PC-9 (cell line): ENCODE measurements around the gene FAM83D. TPM values are rescaled to one million over a fixed set of nuclear protein-coding genes. Genes with fewer than 3 reads are reported as not detected.

Experiments
- BruUV-seq: library from RNA; stranded (reverse); fragments of 400-500 nt; replicated peaks from 2 replicates; lab custom pipeline; 2021; lab: Mats Ljungman, UMichigan
- CTCF ChIA-PET: fragments of 300-600 bp; sonication (Branson Sonifier 250); formaldehyde crosslinking; loops from one replicate; lab custom pipeline; 2022; ENCODE audit warnings: antibody characterized with exemption; lab: Charles Lee
- POLR2A ChIA-PET: fragments of 300-600 bp; sonication (Branson Sonifier 250); formaldehyde crosslinking; loops from one replicate; lab custom pipeline; 2022; ENCODE audit warnings: antibody characterized with exemption; ENCODE audit not compliant: unreplicated experiment; lab: Charles Lee
- DNase-seq, 2 experiments: peaks; one replicate each; pipeline versions ENCODE4 v3.0.0 to v3.0.0-alpha.2; 2015 to 2022; ENCODE audit warnings: mixed read lengths in 1 of 2
- H2AFZ ChIP-seq: fragments of 200-600 bp; sonication (generic); 2 replicates; pipeline ENCODE4 v1.8.1; 2017; ENCODE audit warnings: antibody characterized with exemption
- H3F3A ChIP-seq: fragments of 200-600 bp; sonication (generic); 2 replicates; pipeline ENCODE4 v1.8.1; 2017; ENCODE audit warnings: antibody characterized with exemption, mild to moderate bottlenecking, low read depth; ENCODE audit not compliant: insufficient read depth
- H3K27ac ChIP-seq: fragments of 200-600 bp; sonication (generic); 2 replicates; pipeline ENCODE4 v1.6.1; 2016; ENCODE audit warnings: mixed run types
- H3K27me3 ChIP-seq: fragments of 200-600 bp; sonication (generic); 2 replicates; pipeline ENCODE4 v1.6.1; 2016; ENCODE audit warnings: low read depth, mixed run types; ENCODE audit not compliant: insufficient read depth
- H3K36me3 ChIP-seq: fragments of 200-600 bp; sonication (generic); 2 replicates; pipeline ENCODE4 v1.6.1; 2016; ENCODE audit warnings: low read depth, mixed run types
- H3K4me1 ChIP-seq: fragments of 200-600 bp; sonication (generic); replicated peaks from 2 replicates; pipeline ENCODE4 v1.6.1; 2016; ENCODE audit warnings: mixed run types; ENCODE audit not compliant: insufficient read depth
- H3K4me2 ChIP-seq: fragments of 200-600 bp; sonication (generic); 2 replicates; pipeline ENCODE4 v1.6.1; 2017; ENCODE audit warnings: mixed run types
- H3K4me3 ChIP-seq: fragments of 200-600 bp; sonication (generic); 2 replicates; pipeline ENCODE4 v1.6.1; 2016; ENCODE audit warnings: mixed run types
- H3K79me2 ChIP-seq: fragments of 200-600 bp; sonication (generic); 2 replicates; pipeline ENCODE4 v1.6.1; 2017; ENCODE audit warnings: low read depth, mixed run types
- H3K9me2 ChIP-seq: fragments of 200-600 bp; sonication (generic); 2 replicates; pipeline ENCODE4 v1.8.1; 2017; ENCODE audit warnings: mild to moderate bottlenecking; ENCODE audit not compliant: insufficient read depth
- H3K9me3 ChIP-seq: fragments of 200-600 bp; sonication (generic); 2 replicates; pipeline ENCODE4 v1.8.1; 2016; ENCODE audit warnings: low read depth; ENCODE audit not compliant: insufficient read depth
- H4K20me1 ChIP-seq: fragments of 200-600 bp; sonication (generic); 2 replicates; pipeline ENCODE4 v1.8.1; 2017; ENCODE audit not compliant: insufficient read depth
- EZH2 ChIP-seq: fragments of 200-600 bp; sonication (generic); IDR thresholded peaks from 2 replicates; pipeline ENCODE4 v1.8.0; 2017; ENCODE audit warnings: antibody characterized with exemption, low read depth
- intact Hi-C: fragments of 100-400 bp; cut with micrococcal nuclease; formaldehyde crosslinking; loops from one replicate; pipeline ENCODE4 v1.10.0; 2022; ENCODE audit not compliant: unreplicated experiment
- total RNA-seq: library from RNA; stranded (reverse); gene quantifications from 2 replicates; pipeline ENCODE4 v1.2.3, GENCODE V29; 2021
- TF ChIP-seq, protein P1 (sequence below): fragments of 200-600 bp; sonication (generic); conservative IDR thresholded peaks from 2 replicates; pipeline ENCODE4 v1.6.1; 2017; ENCODE audit warnings: mixed run types, antibody characterized with exemption, mild to moderate bottlenecking, moderate library complexity

Gene FAM83D
- total RNA-seq, 1 experiment from 2014 or later, result 57.3 TPM

DNA sequence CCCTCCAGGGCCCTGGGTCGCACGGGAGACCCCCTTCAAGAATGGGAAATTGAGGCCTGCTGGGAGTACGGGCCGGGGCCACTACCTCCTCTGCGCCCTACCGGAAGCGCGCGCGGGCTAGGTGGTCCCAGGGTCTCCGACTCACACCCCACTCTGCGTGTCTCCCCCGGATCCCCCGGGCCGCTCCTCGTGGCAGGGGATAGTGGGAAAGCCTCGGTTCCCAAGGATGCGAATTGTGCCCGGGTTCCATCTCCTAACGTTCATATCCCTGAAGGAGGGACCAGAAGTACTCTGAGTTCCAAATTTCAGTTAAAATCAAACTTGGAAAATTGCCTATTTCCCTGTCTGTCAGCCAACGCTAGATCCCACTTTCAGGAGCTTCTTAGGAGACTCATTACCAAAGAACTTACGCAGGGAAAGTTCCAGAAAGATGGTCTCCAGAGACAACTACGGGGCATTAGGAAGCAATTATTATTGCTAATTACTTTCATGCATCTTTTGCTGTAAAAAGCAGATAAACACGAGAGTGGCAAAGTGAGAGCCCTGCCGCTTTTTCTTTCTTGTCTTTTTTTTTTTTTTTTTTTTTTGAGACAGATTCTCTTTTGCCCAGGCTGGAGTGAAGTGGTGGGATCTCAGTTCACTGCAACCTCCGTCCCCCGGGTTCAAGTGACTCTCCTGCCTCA lies 858 bp downstream of the FAM83D start:
- CTCF ChIA-PET, result interaction anchor here (0.9 kb wide), 1 partner anchor 34 kb away, joined by 3 read pairs; no protein-coding TSS in a partner anchor

DNA sequence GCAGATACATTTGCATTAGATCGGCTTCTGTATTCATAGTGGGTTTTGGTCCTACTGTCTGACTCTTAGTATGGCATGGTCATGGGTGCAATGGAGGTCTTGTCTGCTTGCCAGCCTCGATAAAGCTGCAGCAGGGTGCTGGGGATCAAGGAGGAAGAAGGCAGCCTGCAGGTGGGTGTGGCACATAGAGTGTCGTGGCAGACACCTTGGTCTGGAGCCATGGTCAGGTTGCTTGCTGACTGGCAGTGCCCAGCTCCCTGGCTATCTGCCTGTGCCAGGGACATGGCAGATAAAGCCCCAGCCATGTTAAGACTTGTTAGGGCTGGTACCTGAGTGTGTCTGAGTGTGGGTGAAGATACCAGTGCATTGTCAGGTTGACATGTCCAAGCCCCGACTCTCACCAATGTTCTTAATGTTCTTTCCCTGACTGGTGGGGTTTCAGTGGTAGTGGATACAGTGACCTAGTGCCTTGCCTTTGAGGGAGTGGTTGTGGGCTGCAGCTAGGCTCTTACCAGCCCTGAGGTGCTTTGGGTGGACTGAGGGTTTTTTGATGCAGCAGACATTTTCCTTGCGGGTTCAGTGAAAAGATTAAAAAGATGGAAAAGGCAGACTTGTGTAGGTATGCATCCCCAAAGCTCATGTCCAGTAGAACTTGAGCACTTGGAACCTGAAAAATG lies 1.8 kb downstream of the FAM83D start:
- ChIA-PET CTCF (no interaction called here), POLR2A (no interaction called here)
- Histone ChIP-seq H3K27me3 (no peaks in the 10 kb centered on the region), H3K79me2 (peaks cover 67% of the 10 kb centered on the region), H3K9me2 (no peaks in the 10 kb centered on the region), H2AFZ (no peak overlapping the region), H4K20me1 (peaks cover 13% of the 10 kb centered on the region), H3K4me3 (peak overlapping the region; percentile 69), H3K4me1 (peaks cover 28% of the 10 kb centered on the region), H3F3A (no peaks in the 10 kb centered on the region; the same call in 1 of the 2 replicates), H3K27ac (no peak overlapping the region), H3K9me3 (no peaks in the 10 kb centered on the region), H3K4me2 (peak overlapping the region; percentile 81), H3K36me3 (no peaks in the 10 kb centered on the region)
- DNase-seq, result peak; percentile 52 to 59
- BruUV-seq, result no TSS peak
- intact Hi-C loops, result no loop called here
- TF ChIP-seq, protein P1, sequence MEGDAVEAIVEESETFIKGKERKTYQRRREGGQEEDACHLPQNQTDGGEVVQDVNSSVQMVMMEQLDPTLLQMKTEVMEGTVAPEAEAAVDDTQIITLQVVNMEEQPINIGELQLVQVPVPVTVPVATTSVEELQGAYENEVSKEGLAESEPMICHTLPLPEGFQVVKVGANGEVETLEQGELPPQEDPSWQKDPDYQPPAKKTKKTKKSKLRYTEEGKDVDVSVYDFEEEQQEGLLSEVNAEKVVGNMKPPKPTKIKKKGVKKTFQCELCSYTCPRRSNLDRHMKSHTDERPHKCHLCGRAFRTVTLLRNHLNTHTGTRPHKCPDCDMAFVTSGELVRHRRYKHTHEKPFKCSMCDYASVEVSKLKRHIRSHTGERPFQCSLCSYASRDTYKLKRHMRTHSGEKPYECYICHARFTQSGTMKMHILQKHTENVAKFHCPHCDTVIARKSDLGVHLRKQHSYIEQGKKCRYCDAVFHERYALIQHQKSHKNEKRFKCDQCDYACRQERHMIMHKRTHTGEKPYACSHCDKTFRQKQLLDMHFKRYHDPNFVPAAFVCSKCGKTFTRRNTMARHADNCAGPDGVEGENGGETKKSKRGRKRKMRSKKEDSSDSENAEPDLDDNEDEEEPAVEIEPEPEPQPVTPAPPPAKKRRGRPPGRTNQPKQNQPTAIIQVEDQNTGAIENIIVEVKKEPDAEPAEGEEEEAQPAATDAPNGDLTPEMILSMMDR, result no peak
- no peak for TF ChIP-seq EZH2

More for the DNA sequence above, 858 bp downstream of the FAM83D start:
- Histone ChIP-seq H3F3A (no peaks in the 10 kb centered on the region; the same call in 1 of the 2 replicates), H3K4me2 (peak overlapping the region; percentile 81), H3K27ac (no peak overlapping the region), H2AFZ (peak overlapping the region; percentile 85), H3K9me3 (no peaks in the 10 kb centered on the region), H3K36me3 (no peaks in the 10 kb centered on the region), H3K4me3 (peak overlapping the region; percentile 69), H3K27me3 (no peaks in the 10 kb centered on the region), H3K4me1 (peaks cover 32% of the 10 kb centered on the region), H3K79me2 (peaks cover 57% of the 10 kb centered on the region), H3K9me2 (no peaks in the 10 kb centered on the region), H4K20me1 (peaks cover 13% of the 10 kb centered on the region)
- TF ChIP-seq, protein P1, result no peak
- no peak for TF ChIP-seq EZH2
- BruUV-seq, result TSS peak; percentile 32
- intact Hi-C loops, result loop anchor here (1.0 kb wide), 2 partner anchors 35 to 121 kb away; partner anchors contain the start of gene DHX35
- no peak for DNase-seq
- POLR2A ChIA-PET, result interaction anchor here (0.6 to 0.7 kb wide), 3 partner anchors 17 to 1831 kb away, joined by 3 to 4 read pairs (median 3); partner anchors contain the start of gene RBL1

DNA sequence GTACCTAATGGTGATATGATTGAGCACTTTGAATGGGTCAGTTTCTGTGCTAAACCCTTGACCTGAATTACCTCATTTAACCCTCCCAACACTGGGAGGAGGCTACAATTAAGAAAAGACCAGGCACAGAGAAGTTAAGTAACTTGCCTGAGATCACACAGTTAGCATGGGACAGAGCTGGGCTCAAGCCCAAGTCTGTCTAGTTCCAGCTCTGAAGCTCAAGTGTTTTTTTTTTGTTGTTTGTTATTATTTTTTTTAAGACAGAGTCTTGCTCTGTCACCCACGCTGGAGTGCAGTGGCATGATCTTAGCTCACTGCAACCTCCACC lies 4.0 kb downstream of the FAM83D start:
- no peak for TF ChIP-seq EZH2
- TF ChIP-seq, protein P1, result no peak
- H4K20me1 ChIP-seq, result peaks cover 18% of the 10 kb centered on the region
- H3F3A ChIP-seq, result no peaks in the 10 kb centered on the region; the same call in 1 of the 2 replicates
- no peaks in the 10 kb centered on the region for H3K9me2 ChIP-seq
- peaks cover 28% of the 10 kb centered on the region for H3K4me1 ChIP-seq
- no peaks in the 10 kb centered on the region for H3K27me3 ChIP-seq
- CTCF ChIA-PET, result no interaction called here
- intact Hi-C loops, result no loop called here
- DNase-seq, result peak in 1 of 2 experiments; percentile 8
- no peaks in the 10 kb centered on the region for H3K36me3 ChIP-seq
- H3K4me3 ChIP-seq, result no peak overlapping the region
- POLR2A ChIA-PET, result no interaction called here
- H3K79me2 ChIP-seq, result peaks cover 89% of the 10 kb centered on the region
- H3K9me3 ChIP-seq, result no peaks in the 10 kb centered on the region
- H3K27ac ChIP-seq, result no peak overlapping the region
- H3K4me2 ChIP-seq, result peak overlapping the region; percentile 81; the same call in 1 of the 2 replicates
- no peak overlapping the region for H2AFZ ChIP-seq
- no TSS peak for BruUV-seq
